Activated B cell treated with CpG ODN at 0.5 μM for 24 hours (primary cell): ENCODE results near the gene HDHD3. TPM values are rescaled to one million over a fixed set of nuclear protein-coding genes. Genes with fewer than 3 reads are reported as not detected.
"Not testable (repeated sequence)": the region's sequence is repeated elsewhere in the genome, so short reads cannot be mapped to it uniquely, and the experiment has no call there.

ENCODE experiments used
- ATAC-seq: fragments of 200-7000 bp; cut with Tn5 transposase; one replicate; pipeline ENCODE4 v1.10.0; 2021; ENCODE audit warnings: low read depth, mild to moderate bottlenecking, moderate library complexity
- CTCF ChIA-PET: fragments of 350-600 bp; sonication (Branson Sonifier 250); formaldehyde crosslinking; loops from one replicate; lab custom pipeline; 2021; ENCODE audit warnings: antibody characterized with exemption; lab: Charles Lee
- POLR2A ChIA-PET: fragments of 350-600 bp; sonication (Branson Sonifier 250); formaldehyde crosslinking; loops from one replicate; lab custom pipeline; 2021; ENCODE audit warnings: antibody characterized with exemption; lab: Charles Lee
- DNase-seq: peaks from one replicate; pipeline ENCODE4 v3.0.0; 2022
- H3K27ac Mint-ChIP-seq: one replicate; pipeline ENCODE4 v1.8.0; 2020; ENCODE audit warnings: mixed read lengths
- H3K27me3 Mint-ChIP-seq: one replicate; pipeline ENCODE4 v1.8.0; 2021; ENCODE audit warnings: mixed read lengths
- H3K36me3 Mint-ChIP-seq: one replicate; pipeline ENCODE4 v1.8.0; 2021; ENCODE audit warnings: low read depth, mixed read lengths
- H3K4me1 Mint-ChIP-seq: one replicate; pipeline ENCODE4 v1.8.0; 2021; ENCODE audit warnings: mixed read lengths
- H3K4me3 Mint-ChIP-seq: one replicate; pipeline ENCODE4 v1.8.0; 2020; ENCODE audit warnings: mild to moderate bottlenecking, mixed read lengths
- H3K9me3 Mint-ChIP-seq: one replicate; pipeline ENCODE4 v1.8.0; 2020; ENCODE audit warnings: mixed read lengths
- CTCF ChIP-seq: fragments of 200-600 bp; IDR thresholded peaks from one replicate; pipeline ENCODE4 v1.8.0; 2022; ENCODE audit warnings: antibody characterized with exemption, mild to moderate bottlenecking
- intact Hi-C: fragments of 100-400 bp; cut with micrococcal nuclease; formaldehyde crosslinking; loops from one replicate; pipeline ENCODE4 v1.15.1; 2024
- total RNA-seq: library from RNA; stranded (reverse); gene quantifications from 2 replicates; pipeline ENCODE4 v1.2.3, GENCODE V29; 2022

Gene HDHD3
- total RNA-seq, 1 donor from 2014 or later: 23.9 TPM

- intact Hi-C loops: no loop called here
- Mint-ChIP-seq H3K27ac (no peak overlapping the region), H3K36me3 (peaks cover 12% of the 10 kb centered on the region), H3K4me3 (no peak overlapping the region), H3K9me3 (no peaks in the 10 kb centered on the region), H3K27me3 (no peaks in the 10 kb centered on the region), H3K4me1 (no peaks in the 10 kb centered on the region)
- no peak for TF ChIP-seq CTCF
- CTCF ChIA-PET: no interaction called here
- DNase-seq (no peak), ATAC-seq (no peak)
- POLR2A ChIA-PET: no interaction called here
Measured at GRCh38 chr9:113368348-113368981, 8.3 kb downstream of the HDHD3 start.

DNA sequence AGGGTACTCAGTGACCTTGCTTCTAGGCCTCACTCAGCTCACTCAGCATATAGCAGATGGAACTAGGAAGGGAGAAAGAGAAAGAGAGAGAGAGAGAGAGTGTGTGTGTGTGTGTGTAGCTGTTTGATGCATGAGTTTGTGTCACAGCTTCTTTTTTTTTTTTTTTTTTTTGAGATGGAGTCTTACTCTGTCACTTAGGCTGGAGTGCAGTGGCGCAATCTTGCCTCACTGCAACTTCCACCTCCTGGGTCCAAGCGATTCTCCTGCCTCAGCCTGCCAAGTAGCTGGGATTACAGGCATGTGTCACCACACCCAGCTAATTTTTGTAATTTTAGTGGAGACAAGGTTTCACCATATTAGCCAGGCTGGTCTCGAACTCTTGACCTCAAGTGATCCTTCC lies 11.1 kb downstream of the HDHD3 start:
- H3K27ac Mint-ChIP-seq, POLR2A ChIA-PET: not testable (repeated sequence)

GRCh38 chr9:113364951-113365350 lies 11.8 kb downstream of the HDHD3 start:
- no peak overlapping the region for H3K27ac Mint-ChIP-seq
- POLR2A ChIA-PET: interaction anchor here (0.6 kb wide), 1 partner anchor 1880 kb away, joined by 4 read pairs; the partner anchor contains the start of gene ECPAS

More for the DNA sequence above, 11.1 kb downstream of the HDHD3 start:
- H3K27me3 Mint-ChIP-seq, H3K4me3 Mint-ChIP-seq, intact Hi-C loops, H3K36me3 Mint-ChIP-seq, DNase-seq, CTCF ChIA-PET, H3K9me3 Mint-ChIP-seq, H3K4me1 Mint-ChIP-seq, ATAC-seq: not testable (repeated sequence)

DNA sequence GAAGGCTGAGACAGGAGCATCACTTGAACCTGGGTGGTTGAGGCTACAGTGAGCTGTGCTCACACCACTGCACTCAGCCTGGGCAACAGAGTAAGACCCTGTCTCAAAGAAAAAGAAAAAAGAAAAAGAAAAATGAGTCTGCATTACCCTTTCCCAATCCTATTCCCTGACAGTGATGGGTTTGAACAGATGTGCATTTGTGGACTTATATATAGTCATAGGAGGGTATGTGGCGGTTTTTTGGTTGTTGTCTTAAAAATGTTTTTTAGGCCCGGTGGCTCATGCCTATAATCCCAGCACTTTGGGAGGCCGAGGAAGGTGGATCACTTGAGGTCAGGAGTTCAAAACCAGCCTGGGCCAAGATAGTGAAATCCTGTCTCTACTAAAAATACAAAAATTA lies 13.4 kb downstream of the HDHD3 start:
- H3K27me3 Mint-ChIP-seq: no peaks in the 10 kb centered on the region
- no peak for DNase-seq
- no peak for TF ChIP-seq CTCF
- no peak overlapping the region for H3K4me3 Mint-ChIP-seq
- ChIA-PET CTCF (no interaction called here), POLR2A (no interaction called here)
- H3K9me3 Mint-ChIP-seq: no peaks in the 10 kb centered on the region
- no peaks in the 10 kb centered on the region for H3K4me1 Mint-ChIP-seq
- H3K27ac Mint-ChIP-seq: no peak overlapping the region
- ATAC-seq: no peak
- no peaks in the 10 kb centered on the region for H3K36me3 Mint-ChIP-seq
- intact Hi-C loops: no loop called here

More at GRCh38 chr9:113364951-113365350, 11.8 kb downstream of the HDHD3 start:
- H3K9me3 Mint-ChIP-seq: no peaks in the 10 kb centered on the region
- CTCF ChIA-PET: no interaction called here
- H3K36me3 Mint-ChIP-seq: no peaks in the 10 kb centered on the region
- intact Hi-C loops: no loop called here
- H3K4me1 Mint-ChIP-seq: no peaks in the 10 kb centered on the region
- no peak for DNase-seq
- H3K27me3 Mint-ChIP-seq: no peaks in the 10 kb centered on the region
- H3K4me3 Mint-ChIP-seq: no peak overlapping the region
- no peak for ATAC-seq
- TF ChIP-seq CTCF: no peak

GRCh38 chr9:113361304-113362018 lies 15.3 kb downstream of the HDHD3 start:
- DNase-seq: no peak
- ChIA-PET CTCF (no interaction called here), POLR2A (no interaction called here)
- Mint-ChIP-seq H3K9me3 (no peaks in the 10 kb centered on the region), H3K4me1 (no peaks in the 10 kb centered on the region), H3K4me3 (no peak overlapping the region), H3K27me3 (no peaks in the 10 kb centered on the region), H3K27ac (no peak overlapping the region), H3K36me3 (no peaks in the 10 kb centered on the region)
- TF ChIP-seq CTCF: no peak
- intact Hi-C loops: no loop called here
- no peak for ATAC-seq
